AML-193 (cell line): Measurements from ENCODE around the gene TUBE1.
"Not testable (repeated sequence)": the region's sequence is repeated elsewhere in the genome, so short reads cannot be mapped to it uniquely, and the experiment has no call there.

Experiments
- DNase-seq, 2 experiments: peaks; one replicate each; lab custom pipeline; 2025; lab: John Stamatoyannopoulos, UW

TUBE1 gene

DNA sequence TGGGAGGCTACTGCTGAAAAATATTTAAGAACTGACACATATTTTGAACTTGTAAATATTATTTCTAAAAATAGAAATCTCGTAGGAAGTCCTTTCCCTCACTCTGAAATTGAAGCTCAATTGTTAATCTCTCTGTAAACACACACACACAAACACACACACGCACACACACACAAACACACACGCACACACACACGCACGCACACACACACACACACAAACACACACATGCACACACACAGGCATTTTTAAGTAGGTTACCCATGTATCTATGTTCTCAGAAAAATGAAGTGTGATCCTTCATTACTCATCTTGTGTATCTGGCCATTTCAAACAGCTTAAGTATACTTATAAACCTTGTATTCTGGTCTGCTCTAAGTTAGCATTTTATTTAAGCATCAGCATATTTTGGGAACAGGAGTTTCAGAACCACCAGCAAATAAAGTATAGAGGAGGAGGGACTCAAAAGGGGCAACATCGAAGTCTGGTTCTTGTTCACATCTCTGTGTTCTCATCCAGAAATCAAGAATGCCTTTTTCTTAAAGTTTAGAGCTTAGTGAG lies 21.8 kb downstream of the TUBE1 start:
- no peak for DNase-seq

DNA sequence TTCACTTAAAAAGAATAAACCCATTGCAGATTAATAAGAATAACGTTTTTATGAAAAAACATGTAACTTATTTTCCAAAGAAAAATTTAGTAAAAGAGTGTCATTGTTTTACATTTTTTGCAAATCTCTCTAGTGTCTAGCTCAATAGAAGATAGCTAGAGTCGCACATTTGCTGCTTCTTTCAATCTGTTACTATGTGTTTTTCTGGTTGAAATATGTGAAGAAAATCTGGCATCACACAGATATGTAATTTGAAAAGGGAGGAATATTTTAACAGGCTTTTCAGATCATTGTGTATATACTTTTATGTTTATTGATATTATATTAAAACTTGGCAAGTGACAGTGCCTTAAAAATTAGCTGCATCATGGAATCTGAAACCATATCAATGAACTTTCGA lies 24.3 kb downstream of the TUBE1 start:
- no peak for DNase-seq

DNA sequence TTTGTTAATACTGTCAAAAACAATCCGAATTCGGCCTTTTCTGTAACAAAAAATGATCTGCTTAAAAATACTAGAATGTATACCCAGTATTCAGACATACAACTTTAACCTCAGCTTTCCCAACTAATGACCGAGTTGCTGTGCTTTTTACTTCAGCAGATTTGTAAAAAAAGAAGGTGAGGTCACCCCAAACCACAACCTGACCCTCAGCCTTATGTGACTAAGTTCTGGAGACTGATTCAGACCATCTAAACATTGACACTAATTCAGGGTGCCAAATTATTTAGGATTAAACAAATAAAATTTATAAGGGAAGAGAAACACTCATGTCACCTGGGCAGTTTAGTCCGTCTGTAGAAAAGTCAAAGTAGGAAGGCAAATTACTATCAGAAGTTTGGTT lies 25.7 kb downstream of the TUBE1 start:
- no peak for DNase-seq

DNA sequence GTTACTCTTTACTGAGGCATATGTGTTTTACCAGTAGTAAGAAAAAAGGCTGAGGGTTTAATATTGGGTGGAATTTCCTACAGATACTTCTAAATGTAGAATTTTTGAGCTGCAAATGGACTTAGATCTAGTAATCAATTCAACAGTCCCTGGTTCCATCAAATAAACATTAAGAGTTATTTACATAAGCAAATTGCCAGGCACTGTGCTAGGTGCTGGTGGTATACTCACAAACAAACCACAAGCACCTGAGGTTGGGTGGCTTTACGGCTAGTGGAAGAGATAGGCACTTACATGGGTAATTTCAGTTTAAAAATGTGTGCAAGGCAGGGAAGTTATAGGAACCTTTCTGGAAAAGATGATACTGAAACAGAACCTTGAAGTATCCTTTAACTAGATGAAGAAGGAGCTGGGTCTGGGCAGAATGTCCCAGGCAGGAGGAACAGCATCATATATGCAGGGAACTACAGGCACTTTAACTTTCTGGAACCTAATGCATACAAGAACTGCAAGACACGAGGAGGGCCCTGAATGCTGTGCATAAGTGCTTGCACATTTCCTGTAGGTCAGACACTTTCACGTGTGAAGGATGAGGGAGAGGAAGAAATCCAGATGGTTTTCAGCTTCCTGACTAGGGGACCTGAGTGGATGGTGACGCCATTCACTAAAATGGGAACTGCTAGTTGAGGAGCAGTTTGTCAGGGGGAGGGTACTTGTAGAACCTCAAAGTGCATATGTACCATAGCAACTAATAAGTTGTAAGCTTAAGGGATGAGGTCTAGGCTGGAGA lies 28.8 kb downstream of the TUBE1 start:
- DNase-seq: peak in 1 of 2 experiments; percentile 23

DNA sequence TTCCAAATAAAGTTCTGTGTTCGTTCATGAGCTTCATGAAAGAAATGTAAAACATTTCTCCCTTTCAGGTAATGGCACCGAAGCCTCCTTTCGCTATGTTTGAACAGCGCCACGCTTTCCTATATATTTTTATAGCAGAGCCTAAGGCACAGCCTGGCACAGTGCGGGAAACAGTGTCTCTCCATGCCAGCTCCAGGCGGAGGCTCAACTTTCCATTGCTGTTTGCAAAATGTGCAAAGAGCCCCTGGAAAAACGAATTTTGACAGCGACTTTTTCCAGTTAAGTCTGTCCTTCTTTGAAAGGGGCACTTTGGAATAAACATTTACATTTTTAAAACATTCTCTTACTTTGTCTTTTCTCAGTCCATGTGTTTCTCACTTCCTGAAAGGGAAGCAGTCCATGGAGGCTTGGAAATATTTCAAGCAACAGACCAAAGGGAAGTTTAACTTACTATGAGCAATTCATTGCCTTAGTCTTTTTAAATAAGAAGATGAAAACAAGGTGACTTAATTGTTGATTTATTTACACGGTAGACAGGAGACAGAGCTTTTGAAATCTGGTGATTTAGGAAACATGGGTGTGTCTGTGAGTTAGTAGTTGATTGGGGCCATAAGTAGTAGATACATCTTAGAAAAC lies 32.6 kb downstream of the TUBE1 start:
- no peak for DNase-seq

DNA sequence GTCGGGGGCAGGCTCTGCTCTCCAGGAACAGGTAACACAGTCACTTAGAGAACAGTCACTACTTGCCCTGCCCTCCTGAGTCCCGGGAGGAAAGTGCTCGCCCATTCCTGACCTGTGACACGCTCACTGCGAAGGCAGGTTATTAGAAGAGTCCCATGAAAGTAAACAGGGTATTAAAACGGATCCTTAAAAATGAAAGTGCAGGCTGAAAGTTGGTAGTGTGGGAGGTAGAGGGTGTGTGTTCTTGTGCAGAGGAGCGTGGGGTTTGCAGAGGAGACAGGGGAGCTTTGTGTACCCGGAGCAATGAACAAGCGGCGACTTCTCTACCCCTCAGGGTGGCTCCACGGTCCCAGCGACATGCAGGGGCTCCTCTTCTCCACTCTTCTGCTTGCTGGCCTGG lies 33.3 kb downstream of the TUBE1 start, which contains the start of gene CCN6:
TSS of gene CCN6 (plus strand) at position 104 of the 400 bp plus-strand sequence. CDS start at position 358, 254 bp downstream.
- no peak for DNase-seq

DNA sequence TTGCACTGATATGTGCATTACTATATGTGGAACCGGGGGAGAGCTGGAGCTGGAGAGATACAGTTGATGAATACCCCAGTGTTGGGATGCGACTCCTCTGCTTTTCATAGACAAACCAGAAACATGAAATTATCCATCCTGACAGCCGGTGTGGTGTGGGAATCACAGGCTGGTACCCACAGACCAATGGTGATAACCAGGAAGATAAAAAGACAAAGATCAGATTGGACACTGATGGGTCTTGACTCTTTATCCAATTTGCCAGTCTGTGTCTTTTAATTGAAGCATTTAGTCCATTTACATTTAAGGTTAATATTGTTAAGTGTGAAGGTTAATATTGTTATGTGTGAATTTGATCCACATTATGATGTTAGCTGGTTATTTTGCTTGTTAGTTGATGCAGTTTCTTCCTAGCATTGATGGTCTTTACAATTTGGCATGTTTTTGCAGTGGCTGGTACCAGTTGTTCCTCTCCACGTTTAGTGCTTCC lies 36.0 kb downstream of the TUBE1 start:
- DNase-seq: not testable (repeated sequence)

DNA sequence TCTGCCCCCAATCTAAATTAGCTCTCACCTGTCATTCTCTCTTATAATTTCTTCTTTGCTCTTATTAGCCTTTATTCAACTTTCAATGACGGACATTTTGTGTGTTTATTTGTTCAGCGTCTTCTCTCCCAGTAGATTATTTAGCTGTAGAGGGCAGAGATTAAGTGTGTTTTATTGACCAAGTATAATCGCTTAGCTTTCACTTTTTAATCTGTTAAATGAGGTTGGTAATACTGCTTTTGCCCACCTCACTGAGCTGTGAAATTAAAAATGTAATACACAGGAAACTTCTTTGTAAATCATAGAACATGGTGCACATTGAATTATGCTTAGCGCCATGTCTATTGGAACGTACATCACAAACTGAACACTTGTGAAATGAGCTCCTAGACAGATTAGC lies 36.9 kb downstream of the TUBE1 start:
- DNase-seq: no peak

DNA sequence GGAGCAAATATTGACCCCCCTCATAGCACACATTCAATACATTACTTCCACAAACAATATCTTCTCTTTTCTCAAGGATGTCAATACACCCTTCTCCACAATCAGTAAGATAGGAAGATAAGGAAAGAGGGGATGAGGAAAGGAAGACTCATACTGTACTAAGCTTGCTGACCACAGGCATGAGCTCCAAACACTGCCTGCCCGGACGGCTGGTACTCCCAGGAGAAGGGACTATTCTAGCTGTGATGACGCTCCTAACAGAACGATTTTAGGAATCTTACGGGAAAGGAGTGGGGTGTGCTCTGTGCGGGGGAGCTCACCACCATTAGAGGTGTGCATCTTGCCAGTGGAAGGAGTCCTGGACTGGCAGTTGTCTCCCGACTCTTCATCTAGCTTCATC lies 37.3 kb downstream of the TUBE1 start:
- DNase-seq: no peak

DNA sequence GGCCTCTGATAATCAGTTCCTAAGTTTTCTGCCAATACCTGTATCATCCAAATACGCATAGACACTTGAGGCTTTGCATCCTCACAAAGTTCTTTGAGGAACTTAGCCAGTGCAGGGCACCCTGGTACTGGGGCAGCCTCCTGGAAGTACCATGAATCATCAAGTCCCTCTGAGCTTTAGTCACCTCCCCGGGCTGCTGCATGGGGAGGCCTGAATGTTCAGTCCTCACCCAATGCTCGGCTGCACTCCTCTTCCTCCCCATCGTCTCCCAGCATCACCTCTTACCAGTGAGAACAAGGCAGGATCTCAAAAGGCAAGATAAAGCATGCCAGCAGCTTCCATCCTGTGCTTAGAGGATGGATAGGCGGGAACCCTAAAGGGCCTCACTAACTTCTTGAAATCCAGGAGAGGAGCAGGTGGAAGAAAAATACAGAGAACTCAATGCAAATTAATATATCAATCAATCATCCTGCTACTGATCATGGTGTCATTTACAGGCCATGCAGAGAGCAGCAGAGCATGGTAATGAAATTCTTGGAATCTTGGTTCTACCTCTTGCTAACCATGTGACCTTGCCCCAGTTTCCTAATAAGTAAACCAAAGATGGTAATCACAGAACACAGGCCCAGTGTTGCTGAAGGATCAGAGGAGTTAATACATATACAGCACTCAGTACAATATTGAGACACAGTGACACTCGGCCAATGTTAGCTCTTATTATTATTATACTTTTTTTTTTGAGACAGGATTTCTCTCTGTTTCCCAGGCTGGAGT lies 38.1 kb downstream of the TUBE1 start:
- DNase-seq: no peak

DNA sequence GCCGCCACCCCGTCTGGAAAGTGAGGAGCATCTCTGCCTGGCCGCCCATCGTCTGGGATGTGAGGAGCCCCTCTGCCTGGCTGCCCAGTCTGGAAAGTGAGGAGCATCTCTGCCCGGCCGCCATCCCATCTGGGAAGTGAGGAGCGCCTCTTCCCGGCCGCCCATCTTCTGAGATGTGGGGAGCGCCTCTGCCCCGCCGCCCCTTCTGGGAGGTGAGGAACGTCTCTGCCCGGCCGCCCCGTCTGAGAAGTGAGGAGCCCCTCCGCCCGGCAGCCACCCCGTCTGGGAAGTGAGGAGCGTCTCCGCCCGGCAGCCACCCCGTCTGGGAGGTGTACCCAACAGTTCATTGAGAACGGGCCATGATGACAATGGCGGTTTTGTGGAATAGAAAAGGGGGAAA lies 39.8 kb downstream of the TUBE1 start:
- not testable (repeated sequence) for DNase-seq

DNA sequence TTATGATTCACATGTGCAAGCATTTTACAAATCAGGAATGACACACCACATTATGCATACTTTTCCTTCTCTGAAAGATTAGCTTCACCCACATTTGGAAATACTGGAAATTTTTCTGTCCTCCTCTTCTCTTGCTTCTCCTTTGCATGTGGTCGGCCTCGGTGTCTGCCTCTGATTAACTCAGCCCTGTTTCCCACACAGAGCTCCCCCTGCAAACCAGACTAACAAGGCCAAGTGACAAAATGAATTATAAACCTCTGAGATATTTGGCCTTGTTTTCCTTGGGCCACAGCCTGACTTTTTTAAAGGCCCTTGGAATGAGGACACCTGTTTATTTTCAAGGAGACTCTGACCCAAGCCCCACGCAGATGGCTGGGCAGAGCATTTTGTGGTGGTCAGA lies 42.4 kb downstream of the TUBE1 start:
- no peak for DNase-seq

DNA sequence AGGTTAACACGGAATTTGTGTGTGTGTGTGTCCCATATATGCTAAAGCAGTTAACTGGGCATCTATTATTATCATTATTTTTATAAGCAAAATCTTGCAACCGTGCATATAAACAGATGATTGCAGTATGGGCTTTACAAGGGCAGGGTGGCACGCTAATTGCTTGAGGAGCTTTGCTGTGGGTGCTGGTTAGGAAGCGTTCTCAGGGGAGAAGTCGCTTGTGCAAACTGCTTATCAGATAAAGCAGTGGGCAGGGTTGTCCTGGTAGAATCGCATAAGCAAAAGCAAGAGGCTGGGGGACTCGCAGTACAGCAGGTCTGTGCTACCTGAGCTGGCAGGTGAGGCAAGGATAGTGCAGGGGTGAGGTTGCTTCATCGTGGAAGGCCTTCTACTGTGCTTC lies 43.1 kb downstream of the TUBE1 start:
- no peak for DNase-seq

DNA sequence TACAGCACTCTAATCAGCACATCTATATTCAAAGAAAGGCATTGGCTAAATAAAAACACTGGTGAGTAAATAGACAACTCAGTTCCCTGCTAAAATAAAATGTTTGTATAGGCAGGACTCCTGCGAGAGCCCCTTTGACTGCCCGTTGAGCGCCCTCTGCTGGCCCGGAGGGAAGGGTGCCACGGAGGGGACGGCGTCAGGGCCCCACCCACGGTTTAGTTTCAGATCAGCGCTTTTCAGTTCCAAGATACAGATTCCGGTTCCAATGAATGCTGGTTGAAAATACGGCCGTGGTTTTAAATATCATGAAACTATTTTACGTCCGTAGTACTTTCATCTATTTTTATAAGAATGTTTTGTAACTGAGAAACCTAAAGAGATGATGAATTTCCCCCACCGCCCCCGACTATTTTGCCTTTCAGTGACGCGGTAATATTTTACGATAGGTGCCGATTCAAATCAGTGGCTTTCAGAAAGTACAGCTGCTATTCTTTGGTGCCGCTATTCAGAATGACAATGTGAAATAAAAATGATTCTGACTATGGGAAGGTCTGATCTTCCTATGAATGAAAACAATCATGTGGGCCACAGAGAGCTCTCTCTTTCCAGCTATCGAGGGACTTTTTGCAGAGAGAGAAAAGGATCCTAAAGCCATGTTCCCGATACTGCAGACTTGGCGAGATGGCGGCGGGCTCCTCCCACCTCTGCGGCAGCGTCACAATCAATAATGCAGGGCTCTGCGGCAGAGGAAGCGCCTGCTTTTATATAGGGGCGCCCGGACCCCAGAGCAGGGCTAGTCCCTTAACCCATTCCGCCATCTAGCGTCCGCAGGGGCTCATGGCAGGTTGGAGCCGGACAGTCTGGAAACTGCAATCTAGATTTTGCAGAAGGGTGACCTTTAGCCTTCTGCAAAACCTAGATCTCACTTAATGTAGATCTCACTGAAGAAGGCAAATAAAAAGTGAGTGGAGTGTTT lies 44.0 kb downstream of the TUBE1 start:
- peak; percentile 92 to 94 for DNase-seq

DNA sequence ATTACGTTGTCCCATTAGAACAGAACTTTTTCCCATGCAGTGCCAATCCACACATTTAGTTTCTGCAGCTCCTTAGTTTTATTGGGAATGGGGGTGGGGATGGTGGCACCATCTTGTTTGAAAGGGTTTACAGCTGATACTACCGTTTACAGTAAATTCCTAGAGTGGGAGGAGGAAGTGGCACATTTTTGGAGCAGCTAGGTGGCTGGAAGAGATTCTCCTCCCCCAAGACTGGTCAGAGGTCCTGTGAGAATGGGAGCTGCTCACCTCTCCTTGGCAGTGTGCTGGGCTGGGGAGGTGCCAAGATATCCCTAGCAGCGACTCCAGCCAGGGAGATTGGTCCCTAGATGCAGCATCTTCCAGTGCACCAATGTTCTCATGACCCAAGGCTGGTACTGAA lies 45.7 kb downstream of the TUBE1 start:
- DNase-seq: no peak

DNA sequence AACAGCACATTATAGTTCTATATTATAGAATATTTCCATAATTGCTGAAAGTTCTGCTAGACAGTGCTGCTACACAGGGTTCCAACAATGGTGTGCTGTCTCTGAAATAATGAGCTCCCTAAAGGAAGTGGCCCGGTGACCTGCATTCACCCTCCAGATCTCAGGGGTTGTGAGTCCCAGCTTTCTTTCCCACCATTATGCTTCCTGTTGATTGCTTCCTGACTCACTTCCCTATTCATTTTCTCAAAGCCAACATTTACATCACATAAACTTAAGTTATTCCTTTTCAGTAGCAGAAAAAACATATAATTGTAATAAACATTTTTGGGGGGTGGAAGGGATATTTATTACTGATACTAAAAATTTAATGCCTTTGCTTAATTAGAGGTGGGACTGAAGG lies 46.3 kb downstream of the TUBE1 start:
- DNase-seq: peak in 1 of 2 experiments; percentile 8

DNA sequence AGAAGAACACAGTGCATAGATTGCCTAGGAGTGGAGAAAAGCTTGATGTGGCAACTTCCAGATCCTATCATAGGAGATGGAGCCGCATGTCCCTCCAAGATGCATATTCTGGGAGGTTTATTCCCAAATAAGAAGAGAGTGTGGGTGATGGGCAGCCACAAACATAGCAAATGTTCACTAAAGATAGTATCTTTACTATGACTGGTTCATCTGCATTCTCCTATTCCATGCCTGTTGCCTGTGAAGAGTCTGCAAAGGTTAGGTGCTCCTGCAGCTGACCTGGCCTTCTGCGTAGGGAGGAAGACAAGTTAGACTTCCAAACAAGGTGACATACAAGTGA lies 47.9 kb downstream of the TUBE1 start:
- no peak for DNase-seq

DNA sequence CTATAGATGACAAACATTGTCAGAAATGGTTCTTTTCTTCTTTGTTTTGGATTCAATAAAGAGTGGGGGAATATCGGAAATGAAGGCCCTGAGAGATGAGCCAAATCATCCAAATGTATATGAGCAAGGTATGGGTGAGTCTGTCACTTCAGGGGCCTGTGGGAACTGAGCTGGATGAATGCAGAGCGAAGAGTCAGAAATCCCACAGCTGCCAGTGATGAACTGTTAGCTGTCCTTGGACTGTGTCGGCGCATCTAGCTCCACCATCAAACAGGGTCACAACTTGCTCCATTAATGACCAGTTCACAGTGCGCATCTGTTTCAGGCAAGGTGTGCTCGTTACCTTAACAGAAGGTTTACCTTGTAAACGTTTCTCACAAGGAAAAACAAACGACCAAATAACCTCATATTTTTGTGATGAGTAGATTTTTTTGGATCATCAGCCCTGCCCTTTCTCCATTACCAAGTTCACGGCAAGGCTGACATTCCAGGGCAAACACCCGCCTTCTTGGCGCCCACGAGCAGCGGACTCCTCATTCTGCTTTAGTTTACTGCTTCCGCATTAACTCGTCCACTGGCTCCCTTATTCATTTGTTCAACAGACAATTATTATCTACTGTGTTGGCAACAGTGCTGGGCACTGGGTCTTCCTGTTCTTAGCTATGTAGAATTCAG lies 48.4 kb downstream of the TUBE1 start:
- no peak for DNase-seq

DNA sequence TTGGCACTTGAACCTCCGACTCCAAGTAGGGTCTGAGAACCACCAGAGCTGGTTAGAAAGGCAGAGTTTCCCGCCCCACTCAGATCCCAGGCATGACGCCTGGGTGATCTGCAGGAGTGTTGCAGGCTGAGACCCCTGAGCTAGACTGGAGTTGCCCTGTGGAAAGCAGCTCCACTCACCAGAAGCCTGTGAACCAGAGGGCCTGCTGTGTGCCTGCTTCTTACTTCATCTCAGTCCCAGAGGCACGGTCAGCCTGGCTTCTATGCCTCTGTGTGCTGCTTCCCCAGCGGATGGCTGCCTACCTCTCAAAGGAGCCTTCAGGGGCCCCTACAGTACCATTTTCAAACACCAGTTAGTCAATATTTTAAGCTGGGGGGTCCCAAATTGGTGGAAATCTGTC lies 49.0 kb downstream of the TUBE1 start:
- DNase-seq: no peak

DNA sequence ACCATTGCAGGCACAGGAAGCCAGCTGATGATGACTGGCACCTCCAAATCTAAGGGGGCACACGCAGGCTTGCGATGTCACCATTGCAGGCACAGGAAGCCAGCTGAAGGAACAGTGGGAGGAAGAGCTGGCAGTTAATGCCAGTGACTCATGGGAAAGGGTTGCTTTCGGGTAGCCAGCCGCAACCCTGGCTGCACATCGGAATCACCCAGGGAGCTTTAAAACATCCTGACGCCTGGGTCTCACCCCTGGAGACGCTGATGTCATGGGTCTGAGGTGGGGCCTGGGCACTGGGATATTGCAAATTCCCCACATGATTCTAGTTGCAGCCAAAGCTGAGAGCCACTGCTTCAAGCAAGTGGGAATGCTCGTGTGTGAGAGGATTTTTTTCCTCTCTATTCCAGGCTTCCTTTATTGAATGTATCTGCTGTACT lies 49.5 kb downstream of the TUBE1 start:
- no peak for DNase-seq
